ENCODE results near the gene BMP2K. TPM values are rescaled to one million over a fixed set of nuclear protein-coding genes. Genes with fewer than 3 reads are reported as not detected.

The BMP2K gene
- total and polyA plus RNA-seq, 2 of the 8 experiments (the other 6 are each of a cell fraction or from before 2014, with no cell fraction given) = 15.6 to 24.1 TPM

- TF ChIP-seq JUN (IDR thresholded peaks at IDR 0.05; ENCODE audit: low read depth, low read length) = no peak
- TF ChIP-seq FOSL1 (IDR thresholded peaks at IDR 0.05; ENCODE audit: insufficient read depth, low read depth, low read length) = no peak
- TF ChIP-seq PHF8 (conservative IDR thresholded peaks at IDR 0.05; ENCODE audit: low read depth, low read length) = no peak
- TF ChIP-seq, protein P1, sequence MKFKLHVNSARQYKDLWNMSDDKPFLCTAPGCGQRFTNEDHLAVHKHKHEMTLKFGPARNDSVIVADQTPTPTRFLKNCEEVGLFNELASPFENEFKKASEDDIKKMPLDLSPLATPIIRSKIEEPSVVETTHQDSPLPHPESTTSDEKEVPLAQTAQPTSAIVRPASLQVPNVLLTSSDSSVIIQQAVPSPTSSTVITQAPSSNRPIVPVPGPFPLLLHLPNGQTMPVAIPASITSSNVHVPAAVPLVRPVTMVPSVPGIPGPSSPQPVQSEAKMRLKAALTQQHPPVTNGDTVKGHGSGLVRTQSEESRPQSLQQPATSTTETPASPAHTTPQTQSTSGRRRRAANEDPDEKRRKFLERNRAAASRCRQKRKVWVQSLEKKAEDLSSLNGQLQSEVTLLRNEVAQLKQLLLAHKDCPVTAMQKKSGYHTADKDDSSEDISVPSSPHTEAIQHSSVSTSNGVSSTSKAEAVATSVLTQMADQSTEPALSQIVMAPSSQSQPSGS (IDR thresholded peaks at IDR 0.05; ENCODE audit: low read length) = no peak
Observed at GRCh38 chr4:78902298-78902697, 126.1 kb downstream of the BMP2K start (continued).
